ENCODE results near the gene SORCS2.

GRCh38 chr4:7194251-7195140, 2.2 kb downstream of the SORCS2 start:
- TF ChIP-seq CBFB (CRISPR knock-in tag; IDR thresholded peaks at IDR 0.05): no peak
- peak; percentile 63 for TF ChIP-seq CTCF (CRISPR knock-in tag; IDR thresholded peaks at IDR 0.05)
